HCT116 (cell line): ENCODE measurements around the gene METTL27. TPM values are rescaled to one million over a fixed set of nuclear protein-coding genes. Genes with fewer than 3 reads are reported as not detected.

ENCODE experiments used
- ATAC-seq: fragments of 200-7000 bp; cut with Tn5 transposase; 2 replicates; pipeline ENCODE4 v1.9.1; 2020; ENCODE audit warnings: mild to moderate bottlenecking, moderate library complexity
- BruUV-seq: library from RNA; stranded (reverse); fragments of 400-500 nt; replicated peaks from 2 replicates; lab custom pipeline; 2021; lab: Mats Ljungman, UMichigan
- CTCF ChIA-PET: fragments of 300-600 bp; sonication (Branson Sonifier 250); formaldehyde crosslinking; loops from one replicate; lab custom pipeline; 2021; ENCODE audit warnings: antibody characterized with exemption; lab: Charles Lee
- POLR2A ChIA-PET: fragments of 300-600, 350-600 bp; sonication (Branson Sonifier 250); formaldehyde crosslinking; loops from one replicate; lab custom pipeline; 2021; ENCODE audit warnings: antibody characterized with exemption; lab: Charles Lee
- RAD21 ChIA-PET, 2 experiments: fragments of 300-600 bp; sonication (Branson Sonifier 250); formaldehyde crosslinking; loops; one replicate each; lab custom pipeline; 2023; ENCODE audit warnings: low total read pairs in 2 of 2; ENCODE audit not compliant: uncharacterized antibody in 2 of 2, unreplicated experiment in 2 of 2, low non-redundant PET in 1 of 2; lab: Charles Lee
- DNase-seq: peaks from one replicate; pipeline ENCODE4 v3.0.0-alpha.2; 2010; ENCODE audit warnings: low read depth, low spot score
- H2AFZ ChIP-seq: fragments of 200-600 bp; shearing (Covaris generic), sonication (generic); 2 replicates; pipeline ENCODE4 v1.6.1; 2017; ENCODE audit warnings: low read depth, mixed run types, mixed read lengths, antibody characterized with exemption, low read length; ENCODE audit not compliant: poor library complexity, severe bottlenecking
- H3K27ac ChIP-seq: 2 replicates; pipeline ENCODE4 v1.5.1; 2012; ENCODE audit warnings: low read depth, low read length
- H3K27me3 ChIP-seq: fragments of 200-600 bp; sonication (generic); 2 replicates; pipeline ENCODE4 v1.6.1; 2016; ENCODE audit warnings: mixed run types, low read length, mixed read lengths; ENCODE audit not compliant: insufficient read depth
- H3K36me3 ChIP-seq, 2 experiments: fragments of 200-500 bp in 1 of 2; fragments of 200-600 bp in 1 of 2; sonication (Bioruptor generic) in 1 of 2; sonication (generic) in 1 of 2; 2 replicates each; pipeline versions ENCODE4 v1.5.1 to v1.6.1; 2014 to 2016; ENCODE audit warnings: low read length in 2 of 2, inconsistent platforms in 1 of 2, mixed read lengths in 1 of 2, mixed run types in 1 of 2; ENCODE audit not compliant: insufficient read depth in 2 of 2, control insufficient read depth in 1 of 2
- H3K4me1 ChIP-seq, 2 experiments: fragments of 200-600 bp in 1 of 2; sonication (generic) in 1 of 2; 2 replicates each; pipeline versions ENCODE4 v1.5.1 to v1.6.1; 2012 to 2017; ENCODE audit warnings: low read length in 2 of 2, inconsistent platforms in 1 of 2, mild to moderate bottlenecking in 1 of 2, mixed read lengths in 1 of 2, mixed run types in 1 of 2, moderate library complexity in 1 of 2; ENCODE audit not compliant: insufficient read depth in 2 of 2, control insufficient read depth in 1 of 2
- H3K4me2 ChIP-seq: fragments of 200-600 bp; sonication (generic); 2 replicates; pipeline ENCODE4 v1.6.1; 2017; ENCODE audit warnings: mixed run types, low read length, mixed read lengths
- H3K4me3 ChIP-seq, 2 experiments: fragments of 200-600 bp in 1 of 2; sonication (generic) in 1 of 2; replicated peaks in 1 of 2; 2 replicates each; pipeline ENCODE4 v1.5.1; 2011 to 2016; ENCODE audit warnings: low read length in 2 of 2, control low read depth in 1 of 2, low read depth in 1 of 2, mild to moderate bottlenecking in 1 of 2, mixed read lengths in 1 of 2, mixed run types in 1 of 2
- H3K79me2 ChIP-seq: fragments of 200-600 bp; sonication (generic); 2 replicates; pipeline ENCODE4 v1.6.1; 2017; ENCODE audit warnings: mild to moderate bottlenecking, mixed run types, low read length, moderate library complexity, mixed read lengths; ENCODE audit not compliant: insufficient read depth
- H3K9ac ChIP-seq: fragments of 200-600 bp; sonication (generic); 2 replicates; pipeline ENCODE4 v1.6.1; 2016; ENCODE audit warnings: low read length, mixed read lengths
- H3K9me2 ChIP-seq: fragments of 200-600 bp; sonication (generic), shearing (Covaris generic); 2 replicates; pipeline ENCODE4 v1.6.1; 2017; ENCODE audit warnings: mixed run types, mild to moderate bottlenecking, moderate library complexity; ENCODE audit not compliant: insufficient read depth
- H3K9me3 ChIP-seq, 2 experiments: fragments of 200-500 bp in 1 of 2; fragments of 200-600 bp in 1 of 2; sonication (Bioruptor generic) in 1 of 2; sonication (generic) in 1 of 2; 2 replicates each; pipeline ENCODE4 v1.6.1; 2014 to 2017; ENCODE audit warnings: low read length in 2 of 2, mixed read lengths in 2 of 2, inconsistent platforms in 1 of 2, low read depth in 1 of 2, mild to moderate bottlenecking in 1 of 2, mixed run types in 1 of 2, moderate library complexity in 1 of 2; ENCODE audit not compliant: control insufficient read depth in 1 of 2, insufficient read depth in 1 of 2
- H4K20me1 ChIP-seq: fragments of 200-600 bp; sonication (generic), shearing (Covaris generic); 2 replicates; pipeline ENCODE4 v1.6.1; 2017; ENCODE audit warnings: mixed run types, mild to moderate bottlenecking, moderate library complexity; ENCODE audit not compliant: insufficient read depth
- CBX3 ChIP-seq: IDR thresholded peaks from 2 replicates; pipeline ENCODE4 v1.6.1; 2012; ENCODE audit warnings: low read depth
- EGR1 ChIP-seq: IDR thresholded peaks from 2 replicates; pipeline ENCODE4 v1.6.1; 2012; ENCODE audit warnings: low read depth
- ELF1 ChIP-seq: IDR thresholded peaks from 2 replicates; pipeline ENCODE4 v1.6.1; 2012; ENCODE audit warnings: low read depth, borderline replicate concordance
- JUND ChIP-seq: IDR thresholded peaks from 2 replicates; pipeline ENCODE4 v1.6.1; 2012
- POLR2A ChIP-seq: IDR thresholded peaks from 2 replicates; pipeline ENCODE4 v1.7.0; 2011; ENCODE audit warnings: borderline replicate concordance; ENCODE audit not compliant: insufficient read depth, insufficient read length; ENCODE audit errors: extremely low read depth
- POLR2AphosphoS5 ChIP-seq: IDR thresholded peaks from 2 replicates; pipeline ENCODE4 v1.6.1; 2011; ENCODE audit warnings: mild to moderate bottlenecking, low read depth, low read length, moderate library complexity
- RAD21 ChIP-seq: IDR thresholded peaks from 2 replicates; pipeline ENCODE4 v1.6.1; 2012; ENCODE audit warnings: low read depth, mild to moderate bottlenecking
- SIN3A ChIP-seq: IDR thresholded peaks from 2 replicates; pipeline ENCODE4 v1.6.1; 2012; ENCODE audit warnings: low read depth
- SP1 ChIP-seq: IDR thresholded peaks from 2 replicates; pipeline ENCODE4 v1.6.1; 2012; ENCODE audit warnings: low read depth
- TCF7L2 ChIP-seq: IDR thresholded peaks from 2 replicates; pipeline ENCODE4 v1.7.0; 2011; ENCODE audit warnings: borderline replicate concordance, inconsistent platforms; ENCODE audit not compliant: insufficient read depth, insufficient read length; ENCODE audit errors: extremely low read depth
- YY1 ChIP-seq: IDR thresholded peaks from 2 replicates; pipeline ENCODE4 v1.6.1; 2011; ENCODE audit warnings: low read length, low read depth, moderate library complexity, mild to moderate bottlenecking; ENCODE audit not compliant: insufficient replicate concordance; ENCODE audit errors: extremely low read depth
- intact Hi-C: fragments of 100-400 bp; cut with micrococcal nuclease; formaldehyde crosslinking; loops from 2 replicates; pipeline ENCODE4 v1.10.0; 2022
- total RNA-seq: library from RNA; stranded (reverse); gene quantifications from one replicate; pipeline ENCODE4 v1.2.1, GENCODE V29; 2021; ENCODE audit not compliant: unreplicated experiment
- TF ChIP-seq, protein P1 (sequence below): IDR thresholded peaks from 2 replicates; pipeline ENCODE4 v1.6.1; 2011; ENCODE audit warnings: mild to moderate bottlenecking, low read length, moderate library complexity; ENCODE audit not compliant: insufficient replicate concordance; ENCODE audit errors: extremely low read depth
- TF ChIP-seq, protein P2 (sequence below): IDR thresholded peaks from 2 replicates; pipeline ENCODE4 v1.6.1; 2012; ENCODE audit warnings: low read depth
- TF ChIP-seq, protein P3 (sequence below): IDR thresholded peaks from 2 replicates; pipeline ENCODE4 v1.6.1; 2012
- TF ChIP-seq, protein P4 (sequence below), 3 experiments: fragments of 200-600 bp in 1 of 3; sonication (generic) in 1 of 3; IDR thresholded peaks in 2 of 3; conservative IDR thresholded peaks in 1 of 3; 2 replicates each; pipeline ENCODE4 v1.5.1; 2012 to 2017; ENCODE audit warnings: low read depth in 2 of 3, low read length in 2 of 3, antibody characterized with exemption in 1 of 3, borderline replicate concordance in 1 of 3, control low read depth in 1 of 3, mild to moderate bottlenecking in 1 of 3, mixed read lengths in 1 of 3, mixed run types in 1 of 3, moderate library complexity in 1 of 3; ENCODE audit not compliant: insufficient read depth in 1 of 3
- TF ChIP-seq, protein P5 (sequence below): IDR thresholded peaks from 2 replicates; pipeline ENCODE4 v1.6.1; 2012

The METTL27 gene
- total RNA-seq, 1 experiment from 2014 or later: 30.4 TPM

DNA sequence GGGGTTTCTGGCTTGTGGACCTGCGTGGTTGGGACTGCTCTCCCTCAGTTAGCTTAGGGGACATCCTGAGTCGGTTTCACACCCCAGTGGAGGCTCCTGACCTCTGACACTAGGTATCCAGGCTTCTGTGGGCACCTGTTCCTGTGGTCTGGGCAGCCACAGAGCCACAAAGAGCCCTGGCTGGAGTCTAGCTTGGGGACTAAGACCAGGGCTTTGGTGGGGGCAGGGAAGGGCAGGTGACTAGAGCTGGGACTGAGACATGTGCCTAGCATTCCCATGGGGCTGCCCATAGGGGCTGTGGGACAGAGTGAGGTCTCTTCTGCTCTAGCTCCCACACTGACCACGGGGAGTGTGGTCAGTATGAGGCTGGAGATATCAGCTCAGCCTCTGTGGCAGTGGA lies 14.6 kb upstream of the METTL27 start (continued):
- TF ChIP-seq TCF7L2: no peak
- TF ChIP-seq POLR2AphosphoS5: no peak
- no peak for TF ChIP-seq SIN3A

DNA sequence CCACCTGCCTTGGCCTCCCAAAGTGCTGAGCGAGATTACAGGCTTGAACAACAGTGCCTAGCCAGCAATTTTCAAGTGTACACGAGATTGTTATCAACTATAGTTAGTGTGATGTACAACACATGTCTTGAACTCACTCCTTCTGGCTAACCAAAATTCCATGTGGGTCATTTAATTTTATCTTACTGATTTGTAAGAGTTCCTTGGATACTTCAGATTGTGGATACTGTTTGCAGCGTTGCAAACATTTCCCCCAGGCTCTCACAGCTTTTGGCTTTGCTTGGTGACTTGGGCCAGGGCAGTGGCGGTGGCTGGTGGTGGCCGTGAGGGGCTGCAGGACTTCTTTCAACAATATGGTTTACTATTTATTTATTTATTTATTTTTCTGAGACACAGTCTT lies 10.2 kb upstream of the METTL27 start:
- no peaks in the 10 kb centered on the region for H3K27me3 ChIP-seq
- H3K4me3 ChIP-seq: no peak overlapping the region
- no TSS peak for BruUV-seq
- no peaks in the 10 kb centered on the region for H3K9me3 ChIP-seq
- ATAC-seq (no peak), DNase-seq (no peak)
- no peaks in the 10 kb centered on the region for H4K20me1 ChIP-seq
- RAD21 ChIA-PET: no interaction called here
- no peak overlapping the region for H2AFZ ChIP-seq
- H3K27ac ChIP-seq: peak overlapping the region; percentile 94; the same call in 1 of the 2 replicates
- POLR2A ChIA-PET: interaction anchor here (1.0 kb wide), 1 partner anchor 10 kb away, joined by 5 read pairs; the partner anchor contains the start of gene METTL27
- H3K9me2 ChIP-seq: no peaks in the 10 kb centered on the region
- peak overlapping the region; percentile 61 for H3K9ac ChIP-seq
- no peaks in the 10 kb centered on the region for H3K36me3 ChIP-seq
- H3K79me2 ChIP-seq: no peaks in the 10 kb centered on the region
- no peak for TF ChIP-seq JUND
- TF ChIP-seq, protein P1, sequence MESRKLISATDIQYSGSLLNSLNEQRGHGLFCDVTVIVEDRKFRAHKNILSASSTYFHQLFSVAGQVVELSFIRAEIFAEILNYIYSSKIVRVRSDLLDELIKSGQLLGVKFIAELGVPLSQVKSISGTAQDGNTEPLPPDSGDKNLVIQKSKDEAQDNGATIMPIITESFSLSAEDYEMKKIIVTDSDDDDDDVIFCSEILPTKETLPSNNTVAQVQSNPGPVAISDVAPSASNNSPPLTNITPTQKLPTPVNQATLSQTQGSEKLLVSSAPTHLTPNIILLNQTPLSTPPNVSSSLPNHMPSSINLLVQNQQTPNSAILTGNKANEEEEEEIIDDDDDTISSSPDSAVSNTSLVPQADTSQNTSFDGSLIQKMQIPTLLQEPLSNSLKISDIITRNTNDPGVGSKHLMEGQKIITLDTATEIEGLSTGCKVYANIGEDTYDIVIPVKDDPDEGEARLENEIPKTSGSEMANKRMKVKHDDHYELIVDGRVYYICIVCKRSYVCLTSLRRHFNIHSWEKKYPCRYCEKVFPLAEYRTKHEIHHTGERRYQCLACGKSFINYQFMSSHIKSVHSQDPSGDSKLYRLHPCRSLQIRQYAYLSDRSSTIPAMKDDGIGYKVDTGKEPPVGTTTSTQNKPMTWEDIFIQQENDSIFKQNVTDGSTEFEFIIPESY: no peak
- no peak for TF ChIP-seq SP1
- TF ChIP-seq TCF7L2: no peak
- TF ChIP-seq RAD21: no peak
- no peak for TF ChIP-seq YY1
- TF ChIP-seq EGR1: no peak
- TF ChIP-seq CBX3: no peak
- no peak for TF ChIP-seq POLR2AphosphoS5
- TF ChIP-seq, protein P2, sequence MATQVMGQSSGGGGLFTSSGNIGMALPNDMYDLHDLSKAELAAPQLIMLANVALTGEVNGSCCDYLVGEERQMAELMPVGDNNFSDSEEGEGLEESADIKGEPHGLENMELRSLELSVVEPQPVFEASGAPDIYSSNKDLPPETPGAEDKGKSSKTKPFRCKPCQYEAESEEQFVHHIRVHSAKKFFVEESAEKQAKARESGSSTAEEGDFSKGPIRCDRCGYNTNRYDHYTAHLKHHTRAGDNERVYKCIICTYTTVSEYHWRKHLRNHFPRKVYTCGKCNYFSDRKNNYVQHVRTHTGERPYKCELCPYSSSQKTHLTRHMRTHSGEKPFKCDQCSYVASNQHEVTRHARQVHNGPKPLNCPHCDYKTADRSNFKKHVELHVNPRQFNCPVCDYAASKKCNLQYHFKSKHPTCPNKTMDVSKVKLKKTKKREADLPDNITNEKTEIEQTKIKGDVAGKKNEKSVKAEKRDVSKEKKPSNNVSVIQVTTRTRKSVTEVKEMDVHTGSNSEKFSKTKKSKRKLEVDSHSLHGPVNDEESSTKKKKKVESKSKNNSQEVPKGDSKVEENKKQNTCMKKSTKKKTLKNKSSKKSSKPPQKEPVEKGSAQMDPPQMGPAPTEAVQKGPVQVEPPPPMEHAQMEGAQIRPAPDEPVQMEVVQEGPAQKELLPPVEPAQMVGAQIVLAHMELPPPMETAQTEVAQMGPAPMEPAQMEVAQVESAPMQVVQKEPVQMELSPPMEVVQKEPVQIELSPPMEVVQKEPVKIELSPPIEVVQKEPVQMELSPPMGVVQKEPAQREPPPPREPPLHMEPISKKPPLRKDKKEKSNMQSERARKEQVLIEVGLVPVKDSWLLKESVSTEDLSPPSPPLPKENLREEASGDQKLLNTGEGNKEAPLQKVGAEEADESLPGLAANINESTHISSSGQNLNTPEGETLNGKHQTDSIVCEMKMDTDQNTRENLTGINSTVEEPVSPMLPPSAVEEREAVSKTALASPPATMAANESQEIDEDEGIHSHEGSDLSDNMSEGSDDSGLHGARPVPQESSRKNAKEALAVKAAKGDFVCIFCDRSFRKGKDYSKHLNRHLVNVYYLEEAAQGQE: no peak
- TF ChIP-seq, protein P3, sequence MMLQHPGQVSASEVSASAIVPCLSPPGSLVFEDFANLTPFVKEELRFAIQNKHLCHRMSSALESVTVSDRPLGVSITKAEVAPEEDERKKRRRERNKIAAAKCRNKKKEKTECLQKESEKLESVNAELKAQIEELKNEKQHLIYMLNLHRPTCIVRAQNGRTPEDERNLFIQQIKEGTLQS: no peak
- no peak for TF ChIP-seq ELF1
- TF ChIP-seq, protein P4, sequence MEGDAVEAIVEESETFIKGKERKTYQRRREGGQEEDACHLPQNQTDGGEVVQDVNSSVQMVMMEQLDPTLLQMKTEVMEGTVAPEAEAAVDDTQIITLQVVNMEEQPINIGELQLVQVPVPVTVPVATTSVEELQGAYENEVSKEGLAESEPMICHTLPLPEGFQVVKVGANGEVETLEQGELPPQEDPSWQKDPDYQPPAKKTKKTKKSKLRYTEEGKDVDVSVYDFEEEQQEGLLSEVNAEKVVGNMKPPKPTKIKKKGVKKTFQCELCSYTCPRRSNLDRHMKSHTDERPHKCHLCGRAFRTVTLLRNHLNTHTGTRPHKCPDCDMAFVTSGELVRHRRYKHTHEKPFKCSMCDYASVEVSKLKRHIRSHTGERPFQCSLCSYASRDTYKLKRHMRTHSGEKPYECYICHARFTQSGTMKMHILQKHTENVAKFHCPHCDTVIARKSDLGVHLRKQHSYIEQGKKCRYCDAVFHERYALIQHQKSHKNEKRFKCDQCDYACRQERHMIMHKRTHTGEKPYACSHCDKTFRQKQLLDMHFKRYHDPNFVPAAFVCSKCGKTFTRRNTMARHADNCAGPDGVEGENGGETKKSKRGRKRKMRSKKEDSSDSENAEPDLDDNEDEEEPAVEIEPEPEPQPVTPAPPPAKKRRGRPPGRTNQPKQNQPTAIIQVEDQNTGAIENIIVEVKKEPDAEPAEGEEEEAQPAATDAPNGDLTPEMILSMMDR (IDR thresholded peaks at IDR 0.05 in 2 of 3, conservative IDR thresholded peaks at IDR 0.05 in 1 of 3; ENCODE audit: borderline replicate concordance in 1 of 3, insufficient read depth in 1 of 3, low read depth in 2 of 3, low read length in 2 of 3): no peak
- TF ChIP-seq, protein P5, sequence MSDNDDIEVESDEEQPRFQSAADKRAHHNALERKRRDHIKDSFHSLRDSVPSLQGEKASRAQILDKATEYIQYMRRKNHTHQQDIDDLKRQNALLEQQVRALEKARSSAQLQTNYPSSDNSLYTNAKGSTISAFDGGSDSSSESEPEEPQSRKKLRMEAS: no peak
- TF ChIP-seq POLR2A: no peak
- intact Hi-C loops: loop anchor here (10.0 kb wide), 1 partner anchor 228 kb away; the partner anchor contains the start of gene MLXIPL
- peak overlapping the region; percentile 56 for H3K4me2 ChIP-seq
- H3K4me1 ChIP-seq: peaks cover 43 to 76% of the 10 kb centered on the region in 2 experiments
- CTCF ChIA-PET: interaction anchor here (0.7 kb wide), 1 partner anchor 10 kb away, joined by 5 read pairs; the partner anchor contains the start of gene METTL27
